Activated CD8-positive, alpha-beta memory T cell treated with anti-CD3 and anti-CD28 coated beads for 24 hours (primary cell): ENCODE results near the gene SPNS2.

Experiments
- DNase-seq: peaks from one replicate; pipeline ENCODE4 v3.0.0-alpha.2; 2020

SPNS2 gene, protein sequence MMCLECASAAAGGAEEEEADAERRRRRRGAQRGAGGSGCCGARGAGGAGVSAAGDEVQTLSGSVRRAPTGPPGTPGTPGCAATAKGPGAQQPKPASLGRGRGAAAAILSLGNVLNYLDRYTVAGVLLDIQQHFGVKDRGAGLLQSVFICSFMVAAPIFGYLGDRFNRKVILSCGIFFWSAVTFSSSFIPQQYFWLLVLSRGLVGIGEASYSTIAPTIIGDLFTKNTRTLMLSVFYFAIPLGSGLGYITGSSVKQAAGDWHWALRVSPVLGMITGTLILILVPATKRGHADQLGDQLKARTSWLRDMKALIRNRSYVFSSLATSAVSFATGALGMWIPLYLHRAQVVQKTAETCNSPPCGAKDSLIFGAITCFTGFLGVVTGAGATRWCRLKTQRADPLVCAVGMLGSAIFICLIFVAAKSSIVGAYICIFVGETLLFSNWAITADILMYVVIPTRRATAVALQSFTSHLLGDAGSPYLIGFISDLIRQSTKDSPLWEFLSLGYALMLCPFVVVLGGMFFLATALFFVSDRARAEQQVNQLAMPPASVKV

DNA sequence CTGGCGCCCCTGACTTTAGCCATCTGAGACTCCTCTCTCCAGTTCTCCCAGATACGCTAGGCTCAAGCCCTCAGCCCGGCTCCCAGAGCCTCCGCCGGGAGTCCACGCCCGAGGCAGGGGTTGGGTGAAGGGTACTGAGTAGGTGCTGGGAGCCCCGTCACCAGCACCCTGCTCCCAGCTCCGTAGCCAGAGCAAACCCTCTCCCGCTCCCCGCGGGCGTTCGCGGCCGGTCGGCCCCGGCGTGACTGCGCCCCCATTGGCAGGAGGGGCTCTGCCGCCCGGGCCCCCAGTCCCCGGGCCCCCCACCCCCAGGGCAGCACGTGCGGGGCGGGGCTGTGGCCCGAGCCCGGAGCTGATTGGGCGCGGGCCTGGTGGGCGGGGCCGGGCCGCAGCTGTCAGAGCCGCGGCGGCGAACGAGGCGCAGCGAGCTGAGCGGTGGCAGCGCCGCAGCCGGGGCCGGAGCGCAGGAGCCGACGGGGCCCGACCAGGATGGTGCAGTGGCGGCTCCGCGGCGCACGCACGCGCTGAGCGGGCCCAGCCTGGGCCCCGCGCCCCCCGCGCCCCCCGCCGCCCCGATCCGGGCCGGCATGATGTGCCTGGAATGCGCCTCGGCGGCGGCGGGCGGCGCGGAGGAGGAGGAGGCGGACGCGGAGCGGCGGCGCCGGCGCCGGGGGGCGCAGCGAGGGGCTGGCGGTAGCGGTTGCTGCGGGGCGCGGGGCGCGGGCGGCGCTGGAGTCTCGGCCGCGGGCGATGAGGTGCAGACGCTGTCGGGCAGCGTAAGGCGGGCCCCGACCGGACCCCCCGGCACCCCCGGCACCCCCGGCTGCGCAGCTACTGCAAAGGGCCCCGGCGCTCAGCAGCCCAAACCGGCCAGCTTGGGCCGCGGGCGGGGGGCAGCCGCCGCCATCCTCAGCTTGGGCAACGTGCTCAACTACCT lies at the start of gene SPNS2:
SPNS2 (plus strand) TSS at position 421 of the 937 bp plus-strand sequence; CDS start at position 588, 167 bp downstream.
- peak; percentile 88 for DNase-seq

DNA sequence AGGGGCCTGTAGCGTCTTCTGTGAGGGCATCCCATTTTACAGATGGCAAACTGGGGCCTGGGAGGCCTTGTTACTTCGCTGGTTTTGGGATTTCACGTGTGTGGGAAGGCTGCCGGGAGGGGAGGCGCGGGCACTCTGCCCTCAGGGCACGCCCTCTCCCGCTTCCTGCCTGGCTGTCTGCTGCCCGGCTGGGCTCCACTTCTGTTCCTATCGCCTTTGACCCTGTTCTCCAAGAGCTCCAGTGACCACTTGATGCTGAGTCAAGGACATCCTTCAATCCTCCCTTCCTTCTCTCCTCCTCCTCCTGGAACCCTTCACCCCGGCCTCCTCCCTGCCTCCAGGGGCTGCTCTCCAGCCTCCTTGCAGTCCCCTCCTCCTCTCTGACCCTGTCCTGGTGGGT lies 48.9 kb upstream of the SPNS2 start:
- DNase-seq, result no peak

- DNase-seq, result no peak
Measured at GRCh38 chr17:4450710-4451316, 47.9 kb upstream of the SPNS2 start.

- no peak for DNase-seq
Measured at GRCh38 chr17:4453812-4454591, 44.7 kb upstream of the SPNS2 start.

GRCh38 chr17:4460661-4461060 lies 38.0 kb upstream of the SPNS2 start:
- DNase-seq, result no peak

DNA sequence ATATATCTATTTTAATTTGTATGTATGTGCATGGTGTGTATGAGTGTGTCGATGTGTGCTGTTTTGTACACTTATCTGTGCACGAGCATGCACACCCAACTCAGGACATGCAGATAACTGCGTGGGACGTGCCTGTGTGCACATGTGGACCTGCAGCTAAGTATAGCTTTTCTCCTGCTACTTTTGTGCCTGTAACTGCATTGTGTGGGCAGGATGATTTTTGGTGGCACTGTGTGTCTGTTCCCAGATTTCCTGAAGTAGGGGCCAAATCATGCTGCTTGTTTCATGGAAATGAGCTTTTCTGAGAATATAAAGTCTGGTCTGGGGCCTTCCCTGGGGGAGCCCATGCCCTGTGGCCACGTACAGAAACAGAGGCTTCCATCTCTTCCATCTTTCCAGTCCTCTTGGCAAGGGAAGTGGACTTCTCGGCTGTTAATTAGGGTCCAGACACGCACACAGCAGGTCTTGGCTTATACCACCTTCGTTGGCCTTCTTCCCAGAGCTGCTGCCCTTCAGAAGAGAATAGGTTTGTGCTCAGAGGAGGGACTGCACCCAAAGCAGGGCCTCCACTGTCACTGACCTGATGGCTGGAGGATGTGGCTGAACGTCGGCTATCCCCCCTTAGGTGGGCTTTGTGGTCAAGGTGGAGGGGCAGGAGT lies 34.7 kb upstream of the SPNS2 start:
- DNase-seq, result no peak

- no peak for DNase-seq
Measured at GRCh38 chr17:4465786-4466185, 32.9 kb upstream of the SPNS2 start.

- no peak for DNase-seq
Measured at GRCh38 chr17:4467287-4467686, 31.4 kb upstream of the SPNS2 start.

GRCh38 chr17:4469552-4469951 lies 29.1 kb upstream of the SPNS2 start:
- no peak for DNase-seq

DNA sequence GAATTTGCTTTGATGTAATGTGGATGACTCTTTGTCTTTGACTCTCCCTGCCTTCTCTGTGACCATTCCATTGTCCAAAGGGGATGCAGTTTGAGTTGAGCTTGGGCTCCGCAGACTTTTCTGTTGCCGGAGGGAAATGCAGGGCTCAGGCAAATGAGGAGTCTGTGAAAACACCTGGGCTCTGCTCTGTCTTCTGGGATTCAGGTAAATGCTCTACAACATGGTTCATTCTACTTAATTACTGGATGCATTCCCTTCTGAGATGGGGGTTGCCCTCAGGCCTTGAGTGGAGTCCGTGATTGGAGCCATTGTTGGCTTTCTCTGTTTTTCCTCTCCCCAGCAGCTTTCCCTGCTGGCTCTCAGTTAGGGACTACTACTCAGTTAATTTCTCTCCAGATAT lies 26.4 kb upstream of the SPNS2 start:
- no peak for DNase-seq

GRCh38 chr17:4474093-4474492 lies 24.6 kb upstream of the SPNS2 start:
- DNase-seq, result no peak

DNA sequence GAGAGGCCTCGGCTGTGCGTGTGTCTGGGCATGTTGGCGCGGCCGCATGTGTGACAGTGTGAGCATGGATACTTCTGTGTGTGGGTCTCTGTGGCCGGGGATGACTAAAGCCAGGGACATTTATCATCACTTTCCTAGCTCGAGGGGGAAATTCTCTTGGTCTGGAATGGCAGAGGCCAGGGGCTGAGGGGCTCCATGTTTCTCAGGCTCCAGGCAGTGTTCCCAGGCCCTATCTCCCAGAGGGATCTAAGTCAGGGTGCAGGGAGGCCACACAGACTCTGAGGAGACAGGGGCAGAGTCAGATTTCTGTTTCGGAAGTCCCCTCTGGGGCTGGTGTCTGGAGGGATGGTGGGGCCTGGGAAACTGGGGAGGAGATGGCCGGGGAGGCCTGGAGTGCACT lies 23.7 kb upstream of the SPNS2 start:
- no peak for DNase-seq

DNA sequence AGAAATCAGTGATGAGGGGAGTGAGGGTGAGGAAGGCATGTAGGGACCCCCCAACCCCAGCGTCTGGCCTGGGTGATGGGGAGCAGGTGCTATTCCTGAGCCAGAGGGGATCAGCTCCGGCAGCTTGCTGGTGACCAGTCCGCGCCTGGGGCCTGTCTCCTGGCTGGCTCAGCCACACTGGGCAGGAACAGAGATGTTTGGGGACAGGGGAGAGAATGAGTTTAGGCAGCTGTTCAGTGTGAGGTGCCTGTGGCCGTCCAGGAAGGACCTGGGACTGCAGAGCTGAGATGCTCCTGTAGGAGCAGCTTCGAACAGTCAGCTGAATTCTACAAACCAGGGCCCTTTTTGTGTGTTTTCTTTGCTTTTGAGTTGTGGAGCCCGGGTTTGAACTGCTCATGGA lies 23.2 kb upstream of the SPNS2 start:
- DNase-seq, result no peak

DNA sequence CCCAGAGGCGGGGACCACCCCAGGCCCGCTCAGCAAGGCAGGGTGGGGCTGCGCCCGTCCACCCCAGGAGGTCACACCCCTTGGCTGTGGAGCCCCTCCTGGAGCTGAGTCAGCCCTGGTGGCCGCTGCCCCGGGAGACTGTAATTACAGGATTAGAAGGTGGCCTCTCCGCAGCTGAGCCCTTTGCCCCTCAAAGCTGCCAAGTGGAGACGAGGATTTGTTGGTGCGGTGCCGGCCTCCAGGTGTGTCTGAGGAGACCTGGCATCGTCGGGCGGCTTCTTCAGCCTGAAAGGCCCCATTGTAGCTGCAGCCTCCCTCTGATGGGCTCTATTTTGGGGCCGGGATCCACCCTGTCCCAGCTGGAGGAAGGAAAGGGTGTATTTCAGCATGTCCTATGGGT lies 22.7 kb upstream of the SPNS2 start:
- DNase-seq, result no peak

- no peak for DNase-seq
Measured at GRCh38 chr17:4476511-4477070, 22.1 kb upstream of the SPNS2 start.

- no peak for DNase-seq
Measured at GRCh38 chr17:4477255-4477791, 21.4 kb upstream of the SPNS2 start.

- DNase-seq, result no peak
Measured at GRCh38 chr17:4478318-4478830, 20.3 kb upstream of the SPNS2 start.

- no peak for DNase-seq
Measured at GRCh38 chr17:4479340-4479981, 19.2 kb upstream of the SPNS2 start.

DNA sequence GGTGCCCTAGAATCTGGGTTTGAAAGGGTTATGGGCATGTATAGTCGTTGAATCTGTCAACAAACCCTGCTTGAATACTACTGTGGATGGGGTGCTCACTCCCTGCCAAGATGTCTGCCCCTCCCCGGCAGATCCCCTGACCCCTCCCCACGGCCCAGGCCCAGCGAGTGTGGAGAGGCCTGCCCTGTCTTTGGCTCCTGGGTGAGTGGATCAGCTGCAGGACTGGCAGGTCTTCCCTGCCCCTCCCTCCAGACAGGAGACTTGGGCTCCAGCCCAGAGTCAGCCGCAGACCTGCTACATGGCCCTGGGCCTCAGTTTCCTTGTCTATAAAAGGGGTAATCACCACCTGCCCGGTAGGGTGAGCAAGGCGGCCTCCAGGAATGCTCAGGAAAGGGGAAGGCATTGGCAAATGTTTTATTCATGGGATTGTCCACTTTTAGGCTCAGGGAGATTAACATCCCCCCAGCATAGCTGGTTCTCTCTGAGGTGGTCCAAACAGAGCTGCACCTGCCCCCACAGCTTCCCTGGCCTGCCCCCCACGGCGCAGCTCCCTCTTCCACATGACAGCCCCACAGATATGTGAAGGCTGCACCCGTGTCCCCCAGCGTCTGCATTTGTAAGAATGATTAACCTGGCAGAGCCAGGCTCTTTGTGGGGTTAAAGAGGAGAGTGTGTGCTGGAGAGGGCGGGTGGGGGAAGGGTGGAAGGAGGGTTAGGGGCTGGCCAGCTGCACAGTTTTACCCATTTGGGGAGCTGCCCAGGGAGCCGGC lies 18.5 kb upstream of the SPNS2 start:
- DNase-seq, result no peak
